ENCODE data around the gene TPRG1L.
"Not testable (repeated sequence)": the region's sequence is repeated elsewhere in the genome, so short reads cannot be mapped to it uniquely, and the experiment has no call there.

Gene TPRG1L

DNA sequence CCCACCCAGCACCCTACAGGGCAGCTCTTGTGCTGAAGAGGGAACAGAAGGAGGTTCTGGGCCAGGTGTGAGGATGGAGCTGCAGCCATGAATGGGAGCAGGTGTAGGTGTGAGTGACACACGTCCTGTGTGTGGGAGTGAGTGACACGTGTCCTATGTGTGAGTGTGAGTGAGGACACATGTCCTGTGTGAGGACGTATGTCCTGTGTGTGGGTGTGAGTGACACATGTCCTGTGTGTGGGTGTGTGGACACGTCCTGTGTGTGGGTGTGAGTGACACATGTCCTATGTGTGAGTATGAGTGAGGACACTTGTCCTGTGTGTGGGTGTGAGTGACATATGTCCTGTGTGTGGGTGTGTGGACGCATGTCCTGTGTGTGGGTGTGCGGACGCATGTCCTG is 39.9 kb upstream of the TPRG1L start:
- Histone ChIP-seq H3K27ac (ENCODE audit: low read length) (no peak overlapping the region), H3K4me1 (ENCODE audit: control insufficient read depth in 1 of 2, insufficient read depth in 2 of 2, low read length in 2 of 2) (no peaks in the 10 kb centered on the region), H3K4me3 (ENCODE audit: low read depth in 1 of 2, low read length in 2 of 2) (no peak overlapping the region), H3K36me3 (ENCODE audit: control insufficient read depth in 1 of 2, insufficient read depth in 2 of 2, low read length in 2 of 2) (no peaks in the 10 kb centered on the region), H3K27me3 (ENCODE audit: low read depth, low read length) (no peaks in the 10 kb centered on the region), H3K9me3 (ENCODE audit: control insufficient read depth in 1 of 2, low read length in 2 of 2) (no peaks in the 10 kb centered on the region)

GRCh38 chr1:3585353-3585868 is 39.4 kb upstream of the TPRG1L start:
- not testable (repeated sequence) for H3K4me1 ChIP-seq (ENCODE audit: control insufficient read depth in 1 of 2, insufficient read depth in 2 of 2, low read length in 2 of 2); H3K9me3 ChIP-seq (ENCODE audit: control insufficient read depth in 1 of 2, low read length in 2 of 2); H3K4me3 ChIP-seq (ENCODE audit: low read depth in 1 of 2, low read length in 2 of 2); H3K36me3 ChIP-seq (ENCODE audit: control insufficient read depth in 1 of 2, insufficient read depth in 2 of 2, low read length in 2 of 2); H3K27ac ChIP-seq (ENCODE audit: low read length); H3K27me3 ChIP-seq (ENCODE audit: low read depth, low read length)

DNA sequence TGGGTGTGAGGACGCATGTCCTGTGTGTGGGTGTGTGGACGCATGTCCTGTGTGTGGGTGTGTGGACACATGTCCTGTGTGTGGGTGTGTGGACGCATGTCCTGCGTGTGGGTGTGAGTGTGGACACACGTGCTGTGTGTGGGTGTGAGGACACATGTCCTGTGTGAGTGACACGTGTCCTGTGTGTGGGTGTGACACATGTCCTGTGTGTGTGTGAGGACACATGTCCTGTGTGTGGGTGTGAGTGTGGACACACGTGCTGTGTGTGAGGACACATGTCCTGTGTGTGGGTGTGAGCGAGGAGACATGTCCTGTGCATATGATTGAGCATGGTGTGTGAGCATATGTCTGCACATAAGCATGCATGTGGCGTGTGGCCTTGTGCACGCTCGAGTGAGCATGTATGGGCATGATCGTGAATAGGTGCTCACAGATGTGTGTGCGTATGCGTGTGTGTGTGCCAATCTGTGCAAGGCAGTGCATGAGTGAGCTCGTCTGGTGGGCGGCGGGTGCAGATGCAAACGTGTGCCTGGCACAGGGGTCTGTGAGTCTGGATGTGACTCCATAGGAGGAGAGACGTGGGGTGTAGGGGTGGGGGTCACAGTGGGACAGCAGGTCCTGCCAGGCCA is 38.8 kb upstream of the TPRG1L start:
- Histone ChIP-seq H3K4me3 (ENCODE audit: low read depth in 1 of 2, low read length in 2 of 2) (no peak overlapping the region), H3K27ac (ENCODE audit: low read length) (no peak overlapping the region), H3K36me3 (ENCODE audit: control insufficient read depth in 1 of 2, insufficient read depth in 2 of 2, low read length in 2 of 2) (no peaks in the 10 kb centered on the region), H3K4me1 (ENCODE audit: control insufficient read depth in 1 of 2, insufficient read depth in 2 of 2, low read length in 2 of 2) (no peaks in the 10 kb centered on the region), H3K9me3 (ENCODE audit: control insufficient read depth in 1 of 2, low read length in 2 of 2) (no peaks in the 10 kb centered on the region), H3K27me3 (ENCODE audit: low read depth, low read length) (no peaks in the 10 kb centered on the region)

GRCh38 chr1:3586986-3587759 is 37.6 kb upstream of the TPRG1L start:
- Histone ChIP-seq H3K4me3 (ENCODE audit: low read depth in 1 of 2, low read length in 2 of 2) (no peak overlapping the region), H3K9me3 (ENCODE audit: control insufficient read depth in 1 of 2, low read length in 2 of 2) (no peaks in the 10 kb centered on the region), H3K4me1 (ENCODE audit: control insufficient read depth in 1 of 2, insufficient read depth in 2 of 2, low read length in 2 of 2) (no peaks in the 10 kb centered on the region), H3K27ac (ENCODE audit: low read length) (no peak overlapping the region), H3K27me3 (ENCODE audit: low read depth, low read length) (no peaks in the 10 kb centered on the region), H3K36me3 (ENCODE audit: control insufficient read depth in 1 of 2, insufficient read depth in 2 of 2, low read length in 2 of 2) (no peaks in the 10 kb centered on the region)

GRCh38 chr1:3588395-3588794 is 36.4 kb upstream of the TPRG1L start:
- Histone ChIP-seq H3K4me1 (ENCODE audit: control insufficient read depth in 1 of 2, insufficient read depth in 2 of 2, low read length in 2 of 2) (no peaks in the 10 kb centered on the region), H3K27me3 (ENCODE audit: low read depth, low read length) (no peaks in the 10 kb centered on the region), H3K27ac (ENCODE audit: low read length) (no peak overlapping the region), H3K9me3 (ENCODE audit: control insufficient read depth in 1 of 2, low read length in 2 of 2) (no peaks in the 10 kb centered on the region), H3K36me3 (ENCODE audit: control insufficient read depth in 1 of 2, insufficient read depth in 2 of 2, low read length in 2 of 2) (no peaks in the 10 kb centered on the region), H3K4me3 (ENCODE audit: low read depth in 1 of 2, low read length in 2 of 2) (no peak overlapping the region)

DNA sequence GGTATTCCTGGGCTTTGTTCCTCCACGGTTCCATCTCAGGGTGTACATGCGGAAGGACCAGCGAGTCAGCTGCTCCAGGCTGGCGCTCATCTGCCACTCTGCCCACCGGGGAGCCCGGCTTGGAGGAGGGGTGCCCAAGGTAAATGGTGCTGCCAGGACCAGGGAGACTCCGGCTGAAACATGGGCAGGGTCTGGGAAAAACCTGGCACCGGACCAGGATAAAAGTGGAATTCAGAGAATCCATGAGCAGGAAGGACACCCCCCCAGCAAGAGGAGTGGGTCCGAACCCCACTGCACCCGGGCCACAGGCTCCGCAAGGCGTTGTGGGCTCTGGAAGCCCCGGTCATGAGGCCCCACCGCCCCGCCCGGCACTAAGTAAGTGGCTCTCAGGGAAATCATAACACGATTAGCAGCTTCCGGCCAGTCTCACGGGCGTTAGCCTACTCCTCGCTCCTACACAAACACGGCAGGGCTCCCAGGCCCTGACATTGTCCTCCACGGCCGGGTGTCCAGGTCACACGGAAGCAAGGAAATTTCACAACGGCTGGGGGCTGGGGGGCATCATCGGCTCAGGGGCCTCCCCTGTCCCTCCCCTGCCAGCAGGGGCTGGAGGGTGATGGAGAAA is 34.6 kb upstream of the TPRG1L start:
- Histone ChIP-seq H3K36me3 (ENCODE audit: control insufficient read depth in 1 of 2, insufficient read depth in 2 of 2, low read length in 2 of 2) (no peaks in the 10 kb centered on the region), H3K4me3 (ENCODE audit: low read depth in 1 of 2, low read length in 2 of 2) (no peak overlapping the region), H3K4me1 (ENCODE audit: control insufficient read depth in 1 of 2, insufficient read depth in 2 of 2, low read length in 2 of 2) (no peaks in the 10 kb centered on the region), H3K9me3 (ENCODE audit: control insufficient read depth in 1 of 2, low read length in 2 of 2) (no peaks in the 10 kb centered on the region), H3K27me3 (ENCODE audit: low read depth, low read length) (no peaks in the 10 kb centered on the region), H3K27ac (ENCODE audit: low read length) (no peak overlapping the region)

DNA sequence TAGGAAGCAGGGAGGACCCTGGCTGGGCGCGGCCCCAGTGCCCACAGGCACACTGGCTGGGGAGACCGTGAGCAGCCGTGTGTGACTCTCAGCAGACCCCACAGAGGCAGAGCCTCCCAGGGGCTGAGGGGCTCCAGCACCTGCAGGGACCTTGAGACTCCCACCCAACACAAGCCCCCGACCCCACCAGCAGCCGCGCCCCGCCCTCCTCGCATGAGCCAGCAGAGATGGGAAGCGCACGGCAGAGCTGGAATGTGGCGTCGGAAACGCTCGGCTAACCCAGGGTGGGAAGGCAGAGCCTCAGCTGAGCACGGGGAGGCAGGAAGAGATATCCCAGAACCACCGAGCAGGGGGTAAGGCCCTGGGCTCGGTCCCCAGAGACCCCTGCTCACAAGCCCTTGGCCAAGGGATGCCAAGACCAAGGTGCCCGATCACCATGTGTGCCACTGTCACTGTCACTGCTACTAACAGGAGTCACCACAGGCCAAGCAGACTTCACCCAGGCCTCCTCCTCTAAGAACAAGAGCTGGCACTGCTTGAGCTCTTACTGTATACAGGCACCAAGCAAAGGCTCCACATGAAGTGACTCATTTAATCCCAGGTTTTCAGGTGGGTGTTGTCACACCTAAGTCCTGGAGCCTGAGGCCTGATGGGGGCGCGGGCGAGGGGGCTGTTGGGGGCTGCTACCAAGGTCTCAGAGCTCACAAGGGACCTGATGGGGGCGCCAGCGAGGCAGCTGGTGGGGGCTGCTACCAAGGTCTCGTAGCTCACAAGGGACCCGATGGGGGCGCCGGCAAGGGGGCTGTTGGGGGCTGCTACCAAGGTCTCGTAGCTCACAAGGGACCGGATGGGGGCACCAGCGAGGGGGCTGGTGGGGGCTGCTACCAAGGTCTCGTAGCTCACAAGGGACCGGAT is 33.6 kb upstream of the TPRG1L start:
- Histone ChIP-seq H3K27ac (ENCODE audit: low read length) (no peak overlapping the region), H3K36me3 (ENCODE audit: control insufficient read depth in 1 of 2, insufficient read depth in 2 of 2, low read length in 2 of 2) (no peaks in the 10 kb centered on the region), H3K27me3 (ENCODE audit: low read depth, low read length) (no peaks in the 10 kb centered on the region), H3K4me3 (ENCODE audit: low read depth in 1 of 2, low read length in 2 of 2) (no peak overlapping the region), H3K4me1 (ENCODE audit: control insufficient read depth in 1 of 2, insufficient read depth in 2 of 2, low read length in 2 of 2) (no peaks in the 10 kb centered on the region), H3K9me3 (ENCODE audit: control insufficient read depth in 1 of 2, low read length in 2 of 2) (no peaks in the 10 kb centered on the region)

DNA sequence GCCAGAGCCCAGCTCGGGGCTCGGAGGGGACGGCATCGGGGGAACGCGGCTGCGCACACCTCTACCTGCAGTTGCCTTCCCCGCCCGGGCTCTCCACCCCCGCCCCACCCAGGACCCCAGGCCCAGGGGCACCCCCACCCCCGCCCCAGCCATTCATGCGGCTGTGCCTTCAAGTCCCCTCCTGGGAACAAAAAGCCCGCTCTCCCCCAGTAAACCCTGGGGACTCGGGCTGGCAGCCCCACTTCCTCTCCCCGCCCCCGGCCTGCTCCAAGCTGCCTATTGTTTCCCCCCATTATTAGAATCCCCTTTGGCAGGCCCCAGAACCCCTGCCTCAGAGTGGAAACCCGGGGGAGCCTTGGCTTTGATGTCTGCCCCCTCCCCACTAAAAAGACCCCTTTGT is 31.5 kb upstream of the TPRG1L start:
- no peak overlapping the region for H3K27ac ChIP-seq (ENCODE audit: low read length)
- H3K4me1 ChIP-seq (ENCODE audit: control insufficient read depth in 1 of 2, insufficient read depth in 2 of 2, low read length in 2 of 2), result peaks cover 4 to 14% of the 10 kb centered on the region in 2 donors
- H3K9me3 ChIP-seq (ENCODE audit: control insufficient read depth in 1 of 2, low read length in 2 of 2), result no peaks in the 10 kb centered on the region
- no peak overlapping the region for H3K4me3 ChIP-seq (ENCODE audit: low read depth in 1 of 2, low read length in 2 of 2)
- no peaks in the 10 kb centered on the region for H3K36me3 ChIP-seq (ENCODE audit: control insufficient read depth in 1 of 2, insufficient read depth in 2 of 2, low read length in 2 of 2)
- H3K27me3 ChIP-seq (ENCODE audit: low read depth, low read length), result no peaks in the 10 kb centered on the region

- no peaks in the 10 kb centered on the region for H3K9me3 ChIP-seq (ENCODE audit: control insufficient read depth in 1 of 2, low read length in 2 of 2)
- no peak overlapping the region for H3K4me3 ChIP-seq (ENCODE audit: low read depth in 1 of 2, low read length in 2 of 2)
- peaks cover 4 to 19% of the 10 kb centered on the region in 2 donors for H3K4me1 ChIP-seq (ENCODE audit: control insufficient read depth in 1 of 2, insufficient read depth in 2 of 2, low read length in 2 of 2)
- no peaks in the 10 kb centered on the region for H3K27me3 ChIP-seq (ENCODE audit: low read depth, low read length)
- no peaks in the 10 kb centered on the region for H3K36me3 ChIP-seq (ENCODE audit: control insufficient read depth in 1 of 2, insufficient read depth in 2 of 2, low read length in 2 of 2)
- no peak overlapping the region for H3K27ac ChIP-seq (ENCODE audit: low read length)
Measured at GRCh38 chr1:3593745-3594144, 31.1 kb upstream of the TPRG1L start.

DNA sequence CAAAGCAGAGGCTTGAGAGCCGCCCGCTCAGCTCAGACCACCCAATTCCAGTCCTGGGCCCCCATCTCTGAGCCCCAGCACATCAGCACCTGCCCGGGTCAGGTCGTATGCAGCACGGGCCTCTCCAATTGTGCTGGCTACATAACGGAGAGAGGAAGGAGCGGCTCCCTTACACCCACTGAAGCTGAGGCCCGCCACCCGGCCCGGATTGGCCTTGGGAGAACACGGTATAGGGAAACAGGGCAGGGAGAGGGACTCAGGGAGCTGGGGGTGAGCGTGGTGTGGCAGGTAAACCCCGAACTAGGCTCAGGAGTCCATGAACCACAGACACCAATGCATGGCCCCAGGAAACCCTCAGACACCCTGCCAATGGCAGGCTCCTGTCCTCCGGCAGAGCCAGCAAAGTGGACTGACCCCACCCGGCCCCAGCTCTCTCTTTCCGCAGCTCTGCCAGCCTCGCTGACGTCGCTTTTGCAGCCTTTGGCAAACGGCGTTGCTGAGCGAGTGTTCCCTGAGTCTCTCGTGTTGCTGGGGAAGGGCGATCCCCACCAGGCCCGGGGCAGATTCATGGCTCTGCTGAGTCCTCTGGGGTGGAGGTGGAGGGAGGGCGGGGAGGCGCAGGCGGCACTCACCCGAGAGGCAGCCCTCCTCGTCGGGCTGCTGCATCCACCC is 30.0 kb upstream of the TPRG1L start:
- Histone ChIP-seq H3K4me3 (ENCODE audit: low read depth in 1 of 2, low read length in 2 of 2) (no peak overlapping the region), H3K9me3 (ENCODE audit: control insufficient read depth in 1 of 2, low read length in 2 of 2) (no peaks in the 10 kb centered on the region), H3K27ac (ENCODE audit: low read length) (no peak overlapping the region), H3K36me3 (ENCODE audit: control insufficient read depth in 1 of 2, insufficient read depth in 2 of 2, low read length in 2 of 2) (no peaks in the 10 kb centered on the region), H3K4me1 (ENCODE audit: control insufficient read depth in 1 of 2, insufficient read depth in 2 of 2, low read length in 2 of 2) (peaks cover 4 to 25% of the 10 kb centered on the region in 2 donors), H3K27me3 (ENCODE audit: low read depth, low read length) (no peaks in the 10 kb centered on the region)
